ENCODE data around the gene PAX6.
A peak's percentile ranks its signal among the peaks of the same experiment; 100 is the strongest.

Gene PAX6

GRCh38 chr11:31822175-31822926, 11.2 kb upstream of the PAX6 start:
- DNase-seq = no peak

DNA sequence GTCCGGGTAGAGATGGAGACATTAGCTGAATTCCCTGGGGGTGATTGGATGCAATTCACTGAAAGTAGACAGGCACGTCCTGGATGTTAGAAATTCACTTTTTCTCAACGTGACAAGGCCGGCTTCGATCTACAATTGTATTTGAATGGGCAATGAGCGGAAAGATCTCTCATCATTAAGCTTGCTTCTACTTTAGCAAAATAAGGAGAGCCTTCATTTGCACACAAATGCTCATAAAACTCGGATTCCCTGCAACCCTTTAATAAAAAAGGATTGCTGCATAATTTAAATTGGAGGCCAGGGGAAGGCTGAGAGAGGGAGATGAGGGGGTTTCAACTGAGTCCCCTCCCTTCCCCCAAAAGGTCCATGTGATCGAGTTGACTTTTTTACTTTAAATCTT, 10.6 kb upstream of the PAX6 start:
- no peak for DNase-seq

- DNase-seq = no peak
Observed at GRCh38 chr11:31821235-31821764, 10.2 kb upstream of the PAX6 start.

GRCh38 chr11:31820438-31820818, 9.3 kb upstream of the PAX6 start:
- DNase-seq = no peak

GRCh38 chr11:31819621-31820437, 8.7 kb upstream of the PAX6 start:
- DNase-seq = no peak

DNA sequence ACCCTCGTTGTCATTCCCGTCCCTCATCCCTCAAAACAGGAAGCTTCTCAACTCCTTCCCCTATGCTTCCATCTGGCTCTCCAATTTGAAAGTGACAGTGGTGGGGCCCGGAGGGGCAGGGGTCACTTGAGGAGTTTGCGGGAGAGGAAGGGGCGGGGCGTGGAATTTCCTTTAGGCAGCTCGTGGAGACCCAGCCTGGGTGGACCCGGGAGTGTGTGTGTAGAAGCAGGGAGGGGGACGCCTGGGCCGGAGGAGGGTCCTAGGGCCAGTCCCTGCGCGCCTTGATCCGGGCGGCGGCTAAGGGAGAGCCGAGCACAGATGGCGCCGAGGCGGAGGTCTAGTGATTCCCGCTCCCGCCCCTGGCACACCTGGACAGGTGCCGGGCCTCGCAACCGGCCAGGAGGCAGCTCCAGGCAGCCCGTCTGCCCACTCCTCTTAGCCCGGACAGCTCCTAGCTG, 7.8 kb upstream of the PAX6 start:
- no peak for DNase-seq

DNA sequence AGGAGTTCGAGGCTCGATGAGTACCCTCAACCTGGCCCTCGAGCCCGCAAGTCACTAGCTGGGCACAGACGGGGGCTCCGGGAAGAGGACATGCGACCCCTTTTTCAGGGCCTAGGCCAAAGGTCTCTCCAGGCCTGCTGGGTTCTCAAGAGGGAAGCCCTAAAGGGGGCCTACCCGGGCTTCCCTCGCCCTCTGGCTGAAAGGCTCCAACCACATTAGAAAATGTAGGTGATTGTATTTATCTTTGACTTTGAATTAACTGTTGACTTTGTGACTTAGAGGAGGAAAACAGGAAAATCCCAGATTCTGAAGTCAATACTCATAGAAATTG, 7.3 kb upstream of the PAX6 start:
- DNase-seq = no peak

GRCh38 chr11:31817621-31818424, 6.7 kb upstream of the PAX6 start:
- no peak for DNase-seq

GRCh38 chr11:31817054-31817620, 6.0 kb upstream of the PAX6 start:
- DNase-seq = no peak

- DNase-seq = peak; percentile 25
Observed at GRCh38 chr11:31816468-31817053, 5.4 kb upstream of the PAX6 start.

DNA sequence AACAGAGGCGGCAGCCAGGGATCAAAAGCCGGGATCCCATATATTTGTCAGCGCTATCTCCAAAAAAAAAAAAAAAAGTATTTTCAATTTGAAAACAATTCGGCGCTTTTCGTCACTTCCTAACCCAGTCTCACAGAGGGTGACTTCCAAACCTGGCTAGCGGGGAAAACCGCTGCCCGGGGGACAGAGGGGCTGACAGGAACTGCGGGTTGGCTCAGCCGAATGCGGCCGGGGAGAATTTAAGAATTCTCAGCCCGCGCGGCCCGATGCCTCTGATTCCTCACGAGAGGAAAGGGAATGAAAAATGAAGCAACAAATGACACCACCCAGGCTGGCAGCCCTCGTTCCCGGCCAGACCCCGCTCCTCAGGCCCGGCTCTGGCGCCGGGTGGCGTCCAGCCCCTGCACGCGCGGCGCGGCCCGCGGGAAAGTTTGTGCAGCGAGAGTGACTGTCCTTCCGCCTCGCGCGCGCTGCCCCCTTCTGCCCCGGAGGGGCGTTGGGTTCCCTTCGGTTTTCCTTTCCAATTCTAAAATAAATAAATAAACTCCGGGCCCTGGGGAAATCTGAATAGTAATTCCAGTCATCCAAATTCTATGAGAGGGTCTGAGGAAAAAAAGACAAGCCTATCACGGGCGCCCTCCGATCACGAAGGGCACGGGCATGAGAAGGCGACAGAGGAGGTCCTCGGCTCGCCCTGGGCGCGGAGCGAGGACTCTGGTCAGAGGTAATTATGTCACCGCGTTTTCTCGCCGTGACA, 4.8 kb upstream of the PAX6 start:
- no peak for DNase-seq

- no peak for DNase-seq
Observed at GRCh38 chr11:31814176-31814868, 3.2 kb upstream of the PAX6 start.

GRCh38 chr11:31813391-31814175, 2.5 kb upstream of the PAX6 start:
- DNase-seq = no peak

GRCh38 chr11:31812383-31813381, 1.6 kb upstream of the PAX6 start:
- peak; percentile 46 for DNase-seq

DNA sequence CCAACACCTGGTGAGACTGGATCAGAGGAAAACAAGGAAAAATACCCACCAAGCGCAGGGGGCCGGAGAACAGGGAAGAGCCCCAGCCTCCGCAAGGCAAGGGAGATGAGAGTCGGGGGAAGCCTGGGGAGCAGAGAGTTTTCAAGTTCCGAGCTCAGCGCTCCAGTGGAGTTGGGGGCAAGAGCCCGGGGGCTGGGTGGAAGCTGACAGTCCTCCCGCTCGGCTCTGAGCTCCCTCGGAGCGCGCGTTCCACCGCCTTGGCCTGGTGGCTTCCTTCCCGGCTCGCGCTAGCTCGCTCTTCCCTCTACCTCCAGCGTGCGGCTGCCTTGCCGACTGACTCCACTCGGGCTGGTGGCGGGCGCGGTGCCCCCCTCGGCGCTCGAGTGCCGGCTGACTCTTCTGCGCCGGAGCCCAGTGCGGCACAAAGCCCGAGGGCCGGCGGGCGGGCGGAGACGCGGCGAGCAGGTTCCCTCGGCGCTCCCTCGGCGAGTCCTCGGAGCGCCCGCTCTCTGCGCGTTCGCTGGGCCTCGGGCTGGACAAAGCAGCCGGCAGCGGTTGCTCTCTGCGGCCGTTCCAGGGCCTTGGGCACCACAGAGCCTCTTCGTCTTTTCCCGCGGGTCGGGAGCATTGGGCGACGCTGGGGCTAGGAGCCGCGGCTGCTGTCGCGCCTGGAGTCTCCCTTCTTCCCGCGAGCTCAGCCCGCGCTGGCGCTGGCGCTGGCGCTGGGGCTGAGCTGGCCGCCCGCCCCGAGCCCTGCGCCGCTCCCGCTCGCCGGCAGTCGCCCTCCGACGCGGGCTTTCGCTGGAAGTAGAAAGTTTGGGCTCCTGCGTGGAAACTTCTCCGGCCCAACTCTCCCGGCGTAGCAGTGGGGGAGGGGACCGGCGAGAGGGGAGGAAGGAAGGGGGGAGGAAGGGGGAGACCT, 1.0 kb downstream of the PAX6 start:
- peak; percentile 47 for DNase-seq

GRCh38 chr11:31809541-31809856, 1.6 kb downstream of the PAX6 start:
- no peak for DNase-seq

GRCh38 chr11:31808721-31809540, 2.2 kb downstream of the PAX6 start:
- no peak for DNase-seq

Measured in NCI-H748 treated with DMSO at 0.1 percent for 48 hours (cell line).